ENCODE data around the gene SPATA32. TPM values are rescaled to one million over a fixed set of nuclear protein-coding genes. Genes with fewer than 3 reads are reported as not detected.

SPATA32 gene
- total RNA-seq, 1 donor from 2014 or later, result 0.37 TPM

GRCh38 chr17:45246861-45247428 is 14.9 kb downstream of the SPATA32 start:
- Mint-ChIP-seq H3K27me3 (ENCODE audit: low read depth) (no peaks in the 10 kb centered on the region), H3K4me3 (ENCODE audit: low read depth) (peak overlapping the region; percentile 91), H3K27ac (peak overlapping the region; percentile 91), H3K9me3 (no peaks in the 10 kb centered on the region), H3K4me1 (ENCODE audit: low read depth) (peaks cover 47% of the 10 kb centered on the region), H3K36me3 (ENCODE audit: low read depth) (peaks cover 90% of the 10 kb centered on the region)
- intact Hi-C loops (cut with micrococcal nuclease), result loop anchor here (1.0 to 5.0 kb wide), 4 partner anchors 18 to 100 kb away; partner anchors contain the start of gene HEXIM1
- DNase-seq (ENCODE audit: low spot score), result no peak

GRCh38 chr17:45246338-45246737 is 15.6 kb downstream of the SPATA32 start:
- intact Hi-C loops (cut with micrococcal nuclease), result loop anchor here (2.0 to 5.0 kb wide), 2 partner anchors 66 to 99 kb away; partner anchors contain the start of gene HEXIM1
- Mint-ChIP-seq H3K9me3 (no peaks in the 10 kb centered on the region), H3K27me3 (ENCODE audit: low read depth) (no peaks in the 10 kb centered on the region), H3K4me3 (ENCODE audit: low read depth) (peak overlapping the region; percentile 91), H3K27ac (peak overlapping the region; percentile 91), H3K36me3 (ENCODE audit: low read depth) (peaks cover 84% of the 10 kb centered on the region), H3K4me1 (ENCODE audit: low read depth) (peaks cover 43% of the 10 kb centered on the region)
- DNase-seq (ENCODE audit: low spot score), result no peak

DNA sequence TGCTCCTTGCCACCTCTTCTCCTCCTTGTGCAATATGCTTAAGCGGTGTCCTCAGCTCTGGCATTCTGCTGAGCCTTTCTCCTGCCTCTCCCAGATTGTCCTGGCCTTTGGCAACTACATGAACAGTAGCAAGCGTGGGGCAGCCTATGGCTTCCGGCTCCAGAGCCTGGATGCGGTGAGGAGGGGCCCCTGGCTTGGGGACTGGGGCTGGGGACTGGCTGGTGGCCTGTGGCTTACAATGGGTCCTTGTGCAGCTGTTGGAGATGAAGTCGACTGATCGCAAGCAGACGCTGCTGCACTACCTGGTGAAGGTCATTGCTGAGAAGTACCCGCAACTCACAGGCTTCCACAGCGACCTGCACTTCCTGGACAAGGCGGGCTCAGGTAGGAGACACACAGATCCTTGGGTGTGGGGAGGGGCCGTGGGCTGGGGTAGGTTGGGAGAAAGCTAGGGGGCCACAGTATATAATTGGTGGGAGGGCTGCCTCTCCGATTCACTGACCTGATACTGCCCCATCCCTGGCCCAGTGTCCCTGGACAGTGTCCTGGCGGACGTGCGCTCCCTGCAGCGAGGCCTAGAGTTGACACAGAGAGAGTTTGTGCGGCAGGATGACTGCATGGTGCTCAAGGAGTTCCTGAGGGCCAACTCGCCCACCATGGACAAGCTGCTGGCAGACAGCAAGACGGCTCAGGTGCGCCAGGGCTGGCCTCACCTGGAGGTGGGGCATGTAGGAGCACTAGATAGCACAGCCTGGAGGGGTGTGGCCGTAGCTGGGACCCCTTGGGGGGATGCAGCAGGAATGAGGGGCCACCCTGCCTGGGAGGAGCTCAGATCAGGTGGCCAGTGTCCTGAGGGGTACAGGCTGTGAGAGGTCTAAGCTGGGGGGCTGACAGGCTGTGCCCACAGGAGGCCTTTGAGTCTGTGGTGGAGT is 16.9 kb downstream of the SPATA32 start:
- Mint-ChIP-seq H3K36me3 (ENCODE audit: low read depth) (peaks cover 83% of the 10 kb centered on the region), H3K9me3 (no peaks in the 10 kb centered on the region), H3K27ac (peak overlapping the region; percentile 65), H3K27me3 (ENCODE audit: low read depth) (no peaks in the 10 kb centered on the region), H3K4me3 (ENCODE audit: low read depth) (peak overlapping the region; percentile 33), H3K4me1 (ENCODE audit: low read depth) (peaks cover 38% of the 10 kb centered on the region)
- intact Hi-C loops (cut with micrococcal nuclease), result loop anchor here (5.0 kb wide), 1 partner anchor 98 kb away; the partner anchor contains the start of gene HEXIM1
- no peak for DNase-seq (ENCODE audit: low spot score)

GRCh38 chr17:45243750-45244149 is 18.1 kb downstream of the SPATA32 start:
- H3K4me3 Mint-ChIP-seq (ENCODE audit: low read depth), result no peak overlapping the region
- no peaks in the 10 kb centered on the region for H3K9me3 Mint-ChIP-seq
- DNase-seq (ENCODE audit: low spot score), result no peak
- H3K27ac Mint-ChIP-seq, result no peak overlapping the region
- H3K27me3 Mint-ChIP-seq (ENCODE audit: low read depth), result no peaks in the 10 kb centered on the region
- H3K36me3 Mint-ChIP-seq (ENCODE audit: low read depth), result peaks cover 85% of the 10 kb centered on the region
- intact Hi-C loops (cut with micrococcal nuclease), result no loop called here
- peaks cover 36% of the 10 kb centered on the region for H3K4me1 Mint-ChIP-seq (ENCODE audit: low read depth)

GRCh38 chr17:45242029-45242414 is 19.9 kb downstream of the SPATA32 start:
- peaks cover 34% of the 10 kb centered on the region for H3K4me1 Mint-ChIP-seq (ENCODE audit: low read depth)
- H3K9me3 Mint-ChIP-seq, result no peaks in the 10 kb centered on the region
- no peak for DNase-seq (ENCODE audit: low spot score)
- H3K36me3 Mint-ChIP-seq (ENCODE audit: low read depth), result peaks cover 89% of the 10 kb centered on the region
- intact Hi-C loops (cut with micrococcal nuclease), result no loop called here
- peak overlapping the region; percentile 35 for H3K27ac Mint-ChIP-seq
- H3K27me3 Mint-ChIP-seq (ENCODE audit: low read depth), result no peaks in the 10 kb centered on the region
- H3K4me3 Mint-ChIP-seq (ENCODE audit: low read depth), result no peak overlapping the region

DNA sequence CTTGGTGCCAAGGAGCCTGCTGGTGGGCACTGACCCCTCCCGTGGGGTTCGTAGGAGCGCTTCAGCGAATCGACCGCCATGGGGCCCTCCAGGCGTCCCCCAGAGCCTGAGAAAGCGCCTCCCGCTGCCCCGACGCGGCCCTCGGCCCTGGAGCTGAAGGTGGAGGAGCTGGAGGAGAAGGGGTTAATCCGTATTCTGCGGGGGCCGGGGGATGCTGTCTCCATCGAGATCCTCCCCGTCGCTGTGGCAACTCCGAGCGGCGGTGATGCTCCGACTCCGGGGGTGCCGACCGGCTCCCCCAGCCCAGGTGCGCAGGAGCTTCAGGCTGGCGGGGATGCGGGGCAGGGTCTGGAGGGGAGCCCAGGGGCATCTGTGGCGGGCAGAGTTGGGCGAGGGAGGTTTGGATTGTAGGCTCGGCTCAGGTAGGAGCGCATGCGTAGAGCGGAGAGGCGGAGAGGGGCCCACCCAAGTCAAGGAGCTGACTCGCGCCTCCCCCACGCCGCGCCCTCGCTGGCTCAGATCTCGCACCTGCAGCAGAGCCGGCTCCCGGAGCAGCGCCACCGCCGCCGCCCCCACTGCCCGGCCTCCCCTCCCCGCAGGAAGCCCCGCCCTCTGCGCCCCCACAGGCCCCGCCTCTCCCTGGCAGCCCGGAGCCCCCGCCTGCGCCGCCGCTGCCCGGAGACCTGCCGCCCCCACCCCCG is 20.4 kb downstream of the SPATA32 start:
- DNase-seq (ENCODE audit: low spot score), result no peak
- H3K4me1 Mint-ChIP-seq (ENCODE audit: low read depth), result peaks cover 30% of the 10 kb centered on the region
- H3K36me3 Mint-ChIP-seq (ENCODE audit: low read depth), result peaks cover 86% of the 10 kb centered on the region
- intact Hi-C loops (cut with micrococcal nuclease), result no loop called here
- no peak overlapping the region for H3K27ac Mint-ChIP-seq
- H3K9me3 Mint-ChIP-seq, result no peaks in the 10 kb centered on the region
- no peaks in the 10 kb centered on the region for H3K27me3 Mint-ChIP-seq (ENCODE audit: low read depth)
- no peak overlapping the region for H3K4me3 Mint-ChIP-seq (ENCODE audit: low read depth)

DNA sequence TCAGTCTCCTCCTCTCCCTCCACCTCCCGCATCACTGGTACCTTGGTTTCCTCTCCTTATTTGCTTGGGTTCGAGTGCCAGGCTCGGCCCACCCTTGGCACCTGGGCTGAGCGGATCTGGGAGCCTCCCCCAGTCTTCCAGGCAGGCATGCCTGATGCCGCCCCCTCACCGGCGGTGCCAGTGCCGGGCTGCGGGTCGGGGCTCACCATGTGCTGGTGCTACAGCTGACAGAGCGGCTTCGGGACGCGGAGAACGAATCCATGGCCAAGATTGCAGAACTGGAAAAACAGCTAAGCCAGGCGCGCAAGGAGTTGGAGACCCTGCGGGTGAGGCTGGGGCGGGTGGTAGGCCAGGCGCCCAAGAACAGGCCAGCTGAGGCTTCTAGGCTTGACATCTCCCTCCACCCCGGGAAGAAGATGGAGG is 21.0 kb downstream of the SPATA32 start:
- H3K27ac Mint-ChIP-seq, result no peak overlapping the region
- peaks cover 86% of the 10 kb centered on the region for H3K36me3 Mint-ChIP-seq (ENCODE audit: low read depth)
- intact Hi-C loops (cut with micrococcal nuclease), result no loop called here

DNA sequence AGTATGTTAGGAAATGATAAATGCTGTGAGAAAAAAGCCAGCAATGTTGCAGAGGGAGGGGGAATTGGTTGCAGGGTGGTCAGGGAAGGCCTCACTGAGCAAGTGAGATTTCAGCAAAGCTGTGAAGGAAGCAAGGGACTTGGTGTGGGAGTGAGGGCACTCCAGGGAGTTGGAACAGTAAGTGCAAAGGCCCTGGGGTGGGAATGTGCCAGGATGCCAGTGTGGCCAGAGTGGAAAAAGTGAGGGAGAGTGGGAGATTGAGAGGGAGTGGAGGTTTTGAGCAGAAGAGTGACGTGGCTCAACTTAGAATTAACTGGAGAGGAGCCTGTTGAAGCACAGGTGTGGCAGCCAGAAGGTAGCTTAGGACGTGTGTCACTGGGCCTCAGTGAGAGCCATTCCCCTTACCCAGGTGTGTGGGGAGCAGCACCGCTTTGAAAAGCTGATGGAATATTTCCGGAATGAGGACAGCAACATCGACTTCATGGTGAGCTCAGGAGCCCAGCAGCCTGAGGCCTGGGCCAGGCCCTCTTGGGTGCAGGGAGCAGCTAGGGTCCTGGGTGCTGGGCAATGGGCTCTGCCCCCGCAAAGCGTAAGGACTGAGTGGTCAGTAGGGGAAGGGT is 23.6 kb downstream of the SPATA32 start:
- H3K36me3 Mint-ChIP-seq (ENCODE audit: low read depth), result peaks cover 87% of the 10 kb centered on the region
- intact Hi-C loops (cut with micrococcal nuclease), result no loop called here
- peaks cover 36% of the 10 kb centered on the region for H3K4me1 Mint-ChIP-seq (ENCODE audit: low read depth)
- peak overlapping the region; percentile 73 for H3K27ac Mint-ChIP-seq
- H3K9me3 Mint-ChIP-seq, result no peaks in the 10 kb centered on the region
- no peaks in the 10 kb centered on the region for H3K27me3 Mint-ChIP-seq (ENCODE audit: low read depth)
- H3K4me3 Mint-ChIP-seq (ENCODE audit: low read depth), result no peak overlapping the region
- DNase-seq (ENCODE audit: low spot score), result no peak

More for the DNA sequence above, 21.0 kb downstream of the SPATA32 start:
- no peak for DNase-seq (ENCODE audit: low spot score)
- Mint-ChIP-seq H3K4me3 (ENCODE audit: low read depth) (no peak overlapping the region), H3K9me3 (no peaks in the 10 kb centered on the region), H3K27me3 (ENCODE audit: low read depth) (no peaks in the 10 kb centered on the region), H3K4me1 (ENCODE audit: low read depth) (peaks cover 25% of the 10 kb centered on the region)

DNA sequence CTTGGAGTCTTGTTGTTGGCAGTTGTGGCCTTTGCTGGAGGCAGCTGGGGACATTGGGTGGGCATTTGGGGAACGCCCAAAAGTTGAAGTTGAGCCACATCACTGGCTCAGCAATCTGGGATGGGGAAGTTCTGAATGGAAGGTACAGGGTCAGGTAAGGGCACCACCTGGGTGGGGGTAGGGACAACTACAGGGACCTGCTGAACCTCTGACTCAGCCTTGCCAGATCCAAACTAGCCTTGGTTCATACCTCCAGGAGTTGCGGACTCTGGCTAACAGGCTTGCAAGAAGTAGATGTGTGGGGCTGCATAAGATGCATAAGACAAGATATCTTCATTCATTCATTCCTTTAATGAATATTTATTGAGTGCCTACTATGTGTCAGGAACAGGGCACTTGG is 24.2 kb downstream of the SPATA32 start:
- DNase-seq (ENCODE audit: low spot score), result no peak
- Mint-ChIP-seq H3K9me3 (no peaks in the 10 kb centered on the region), H3K36me3 (ENCODE audit: low read depth) (peaks cover 86% of the 10 kb centered on the region), H3K27me3 (ENCODE audit: low read depth) (no peaks in the 10 kb centered on the region), H3K4me3 (ENCODE audit: low read depth) (no peak overlapping the region), H3K4me1 (ENCODE audit: low read depth) (peaks cover 36% of the 10 kb centered on the region), H3K27ac (peak overlapping the region; percentile 73)
- intact Hi-C loops (cut with micrococcal nuclease), result no loop called here

- Mint-ChIP-seq H3K27me3 (ENCODE audit: low read depth) (no peaks in the 10 kb centered on the region), H3K27ac (no peak overlapping the region), H3K4me1 (ENCODE audit: low read depth) (peaks cover 49% of the 10 kb centered on the region), H3K4me3 (ENCODE audit: low read depth) (no peak overlapping the region), H3K36me3 (ENCODE audit: low read depth) (peaks cover 93% of the 10 kb centered on the region), H3K9me3 (no peaks in the 10 kb centered on the region)
- intact Hi-C loops (cut with micrococcal nuclease), result no loop called here
- DNase-seq (ENCODE audit: low spot score), result no peak
Measured at GRCh38 chr17:45236282-45236606, 25.6 kb downstream of the SPATA32 start.

DNA sequence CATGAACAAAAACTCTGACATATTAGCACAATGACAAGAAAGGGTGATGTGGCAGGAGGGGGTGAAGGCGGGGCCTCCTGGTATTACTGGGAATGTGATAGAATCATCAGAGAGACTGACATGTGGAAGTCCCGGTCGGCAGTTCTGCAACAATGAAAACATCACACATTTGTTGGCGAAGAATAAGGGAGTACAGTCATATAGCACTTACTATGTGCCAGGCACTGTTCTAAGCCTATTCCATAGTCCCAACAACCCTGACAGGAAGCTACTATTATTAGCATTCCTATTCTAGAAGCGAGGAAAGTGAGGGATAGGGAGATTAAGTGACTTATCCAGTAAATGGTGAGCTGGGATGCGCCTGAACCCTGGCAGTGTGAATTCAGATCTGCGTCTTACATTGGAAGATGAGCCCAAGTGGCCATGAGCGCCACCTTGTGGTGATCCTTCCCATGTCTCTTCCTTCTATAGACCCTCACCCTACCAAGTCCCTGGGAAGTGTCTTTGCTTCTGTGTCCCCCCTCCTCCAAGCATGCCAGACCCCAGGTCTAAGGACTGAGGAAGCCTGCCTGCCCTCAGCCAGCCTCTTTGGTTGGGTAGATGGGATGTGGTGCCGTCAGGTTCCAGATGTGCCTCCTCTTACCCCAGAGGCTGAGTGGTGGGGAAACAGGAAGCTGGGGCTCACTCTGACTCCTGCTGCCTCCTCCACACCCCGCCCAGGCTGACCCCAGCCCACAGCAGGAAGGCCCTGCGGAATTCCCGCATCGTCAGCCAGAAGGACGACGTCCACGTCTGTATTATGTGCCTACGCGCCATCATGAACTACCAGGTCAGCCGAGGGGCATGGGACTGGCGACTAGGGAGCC is 26.2 kb downstream of the SPATA32 start:
- peak; percentile 61 for DNase-seq (ENCODE audit: low spot score)
- intact Hi-C loops (cut with micrococcal nuclease), result loop anchor here (1.0 kb wide), 1 partner anchor 16 kb away; no protein-coding TSS in a partner anchor
- Mint-ChIP-seq H3K4me3 (ENCODE audit: low read depth) (no peak overlapping the region), H3K27me3 (ENCODE audit: low read depth) (no peaks in the 10 kb centered on the region), H3K4me1 (ENCODE audit: low read depth) (peaks cover 53% of the 10 kb centered on the region), H3K36me3 (ENCODE audit: low read depth) (peaks cover 91% of the 10 kb centered on the region), H3K27ac (peak overlapping the region; percentile 97), H3K9me3 (no peaks in the 10 kb centered on the region)
